T follicular helper cell (primary cell): ENCODE data around the gene SKIC2.

Source experiments
- DNase-seq: peaks from one replicate; pipeline ENCODE4 v3.0.0-alpha.2; 2020; ENCODE audit warnings: low read depth

Gene SKIC2

GRCh38 chr6:31945507-31946369, 13.2 kb upstream of the SKIC2 start, which contains the start of gene CFB:
Gene CFB, plus strand, starts transcription at chr6:31946095. Its CDS starts 127 bp downstream, at chr6:31946222.
- no peak for DNase-seq

- DNase-seq, result no peak
Measured at GRCh38 chr6:31946370-31946885, 12.5 kb upstream of the SKIC2 start.

- DNase-seq, result no peak
Measured at GRCh38 chr6:31947070-31947675, 11.8 kb upstream of the SKIC2 start.

GRCh38 chr6:31947864-31948263, 11.1 kb upstream of the SKIC2 start:
- DNase-seq, result no peak

GRCh38 chr6:31948306-31948705, 10.7 kb upstream of the SKIC2 start:
- DNase-seq, result no peak

- DNase-seq, result no peak
Measured at GRCh38 chr6:31948753-31949413, 10.1 kb upstream of the SKIC2 start.

GRCh38 chr6:31949926-31950548, 8.9 kb upstream of the SKIC2 start:
- no peak for DNase-seq

GRCh38 chr6:31952140-31952805, 6.7 kb upstream of the SKIC2 start:
- DNase-seq, result no peak

GRCh38 chr6:31952890-31953289, 6.1 kb upstream of the SKIC2 start:
- DNase-seq, result no peak

GRCh38 chr6:31954511-31954910, 4.5 kb upstream of the SKIC2 start:
- no peak for DNase-seq

GRCh38 chr6:31956796-31957195, 2.2 kb upstream of the SKIC2 start:
- no peak for DNase-seq

- DNase-seq, result no peak
Measured at GRCh38 chr6:31958412-31958740, 599 bp upstream of the SKIC2 start.

GRCh38 chr6:31961616-31962015, 2.6 kb downstream of the SKIC2 start:
- DNase-seq, result no peak

GRCh38 chr6:31963921-31964320, 4.9 kb downstream of the SKIC2 start:
- DNase-seq, result no peak

- no peak for DNase-seq
Measured at GRCh38 chr6:31965700-31966099, 6.7 kb downstream of the SKIC2 start.

GRCh38 chr6:31966506-31966905, 7.5 kb downstream of the SKIC2 start:
- no peak for DNase-seq

- DNase-seq, result no peak
Measured at GRCh38 chr6:31966997-31967925, 8.3 kb downstream of the SKIC2 start.

- DNase-seq, result no peak
Measured at GRCh38 chr6:31967926-31968320, 8.9 kb downstream of the SKIC2 start.

- no peak for DNase-seq
Measured at GRCh38 chr6:31968326-31968725, 9.4 kb downstream of the SKIC2 start.
